Transverse colon (tissue), 4 donors: ENCODE data around the gene TMEM269. TPM values are rescaled to one million over a fixed set of nuclear protein-coding genes. Genes with fewer than 3 reads are reported as not detected.

Experiments
- DNase-seq: peaks from one replicate; pipeline ENCODE4 v3.0.0-alpha.2; 2019
- H3K27ac ChIP-seq, 4 donors: fragments of 200-600 bp; sonication (generic); 2 replicates each; pipeline ENCODE4 v1.5.1; 2016 to 2018; ENCODE audit warnings: inconsistent platforms in 4 of 4
- H3K27me3 ChIP-seq: fragments of 200-600 bp; sonication (generic); 2 replicates; pipeline ENCODE4 v1.5.1; 2017; ENCODE audit warnings: inconsistent platforms
- H3K36me3 ChIP-seq, 4 donors: fragments of 200-600 bp; sonication (generic); 2 replicates each; pipeline ENCODE4 v1.5.1; 2017 to 2019; ENCODE audit warnings: inconsistent platforms in 4 of 4
- H3K4me1 ChIP-seq, 4 donors: fragments of 200-600 bp; sonication (generic); 2 replicates each; pipeline ENCODE4 v1.5.1; 2017 to 2020; ENCODE audit warnings: inconsistent platforms in 4 of 4
- H3K4me3 ChIP-seq, 4 donors: fragments of 200-600 bp; sonication (generic); 1 replicate in 1 of 4; 2 replicates in 3 of 4; pipeline versions ENCODE4 v1.5.1 to v1.6.1; 2017 to 2019; ENCODE audit warnings: inconsistent platforms in 4 of 4
- H3K9me3 ChIP-seq, 2 donors: fragments of 200-600 bp; sonication (generic); 2 replicates each; pipeline ENCODE4 v1.5.1; 2017 to 2019; ENCODE audit warnings: inconsistent platforms in 2 of 2
- EP300 ChIP-seq: sonication (generic); formaldehyde crosslinking; IDR thresholded peaks from one replicate; pipeline ENCODE4 v1.6.1; 2017; ENCODE audit warnings: antibody characterized with exemption, low read depth
- POLR2A ChIP-seq: fragments of 450-650 bp; IDR thresholded peaks from one replicate; pipeline ENCODE4 v1.6.1; 2016; ENCODE audit warnings: antibody characterized with exemption, mild to moderate bottlenecking, moderate library complexity
- POLR2AphosphoS5 ChIP-seq, 3 donors: sonication (generic); formaldehyde crosslinking; IDR thresholded peaks; one replicate each; pipeline ENCODE4 v1.6.1; 2016; ENCODE audit warnings: antibody characterized with exemption in 3 of 3
- WGBS, 2 donors: methylation state at CpG; one replicate each; pipeline ENCODE4 v1.1.5; 2018; ENCODE audit warnings: low coverage in 1 of 2; 5-methylcytosine and 5-hydroxymethylcytosine counted together
- in situ Hi-C, 4 donors: fragments of 200-750 bp; cut with MboI; loops; one replicate each; pipeline versions ENCODE4 v1.15.0 to v1.15.1; 2017; ENCODE audit warnings: low sequenced_read_pairs in 3 of 4, low pct_ligation_motif_present in 1 of 4, low pct_unique_long_range_greater_than_20kb in 1 of 4
- intact Hi-C: fragments of 100-400 bp; cut with DNase I; formaldehyde crosslinking; loops from one replicate; pipeline ENCODE4 v1.15.1; 2023; ENCODE audit warnings: low total_unique reads
- total RNA-seq, 4 donors: library from RNA; depleted of rRNA; stranded (reverse); fragments of >200 nt; gene quantifications; one replicate each; pipeline ENCODE4 v1.1.0, GENCODE V29; 2016
- TF ChIP-seq, protein P1 (sequence below), 5 experiments: fragments of 200-600 bp in 3 of 5; fragments of 450-650 bp in 2 of 5; sonication (generic) in 3 of 5; IDR thresholded peaks; 1 replicate in 2 of 5; 2 replicates in 3 of 5; pipeline ENCODE4 v1.5.1; 2016 to 2017; ENCODE audit warnings: antibody characterized with exemption in 5 of 5, inconsistent platforms in 3 of 5, mild to moderate bottlenecking in 2 of 5, moderate library complexity in 1 of 5

The TMEM269 gene
- total RNA-seq, 4 donors from 2014 or later: 0.37 TPM; not detected in 3

DNA sequence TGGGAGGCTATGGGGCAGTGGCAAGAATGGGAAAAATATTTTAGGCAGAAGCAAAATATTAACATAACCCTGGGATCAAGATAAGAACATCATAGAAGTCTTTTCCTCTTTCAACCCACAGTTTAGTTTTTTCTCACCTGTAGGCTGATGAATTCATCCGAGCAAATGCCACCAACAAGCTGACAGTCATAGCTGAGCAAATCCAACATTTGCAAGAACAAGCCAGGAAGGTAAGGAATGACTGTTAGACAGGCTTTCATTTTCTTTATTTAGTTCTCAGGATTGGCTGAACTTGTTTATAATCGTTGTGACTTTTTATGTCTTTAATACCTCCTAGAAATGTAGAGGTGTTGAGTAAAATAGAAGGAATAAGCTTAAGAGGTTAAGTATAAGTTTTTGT is 11.4 kb upstream of the TMEM269 start:
- Histone ChIP-seq H3K4me1 (peaks cover 0 to 16% (median 4%) of the 10 kb centered on the region in 4 donors), H3K27me3 (no peaks in the 10 kb centered on the region), H3K9me3 (no peaks in the 10 kb centered on the region), H3K36me3 (peaks cover 0 to 36% (median 16%) of the 10 kb centered on the region in 4 donors), H3K4me3 (no peak overlapping the region), H3K27ac (no peak overlapping the region)
- TF ChIP-seq EP300 (no peak), POLR2AphosphoS5 (IDR thresholded peaks at IDR 0.05) (no peak), POLR2A (no peak)
- TF ChIP-seq, protein P1, sequence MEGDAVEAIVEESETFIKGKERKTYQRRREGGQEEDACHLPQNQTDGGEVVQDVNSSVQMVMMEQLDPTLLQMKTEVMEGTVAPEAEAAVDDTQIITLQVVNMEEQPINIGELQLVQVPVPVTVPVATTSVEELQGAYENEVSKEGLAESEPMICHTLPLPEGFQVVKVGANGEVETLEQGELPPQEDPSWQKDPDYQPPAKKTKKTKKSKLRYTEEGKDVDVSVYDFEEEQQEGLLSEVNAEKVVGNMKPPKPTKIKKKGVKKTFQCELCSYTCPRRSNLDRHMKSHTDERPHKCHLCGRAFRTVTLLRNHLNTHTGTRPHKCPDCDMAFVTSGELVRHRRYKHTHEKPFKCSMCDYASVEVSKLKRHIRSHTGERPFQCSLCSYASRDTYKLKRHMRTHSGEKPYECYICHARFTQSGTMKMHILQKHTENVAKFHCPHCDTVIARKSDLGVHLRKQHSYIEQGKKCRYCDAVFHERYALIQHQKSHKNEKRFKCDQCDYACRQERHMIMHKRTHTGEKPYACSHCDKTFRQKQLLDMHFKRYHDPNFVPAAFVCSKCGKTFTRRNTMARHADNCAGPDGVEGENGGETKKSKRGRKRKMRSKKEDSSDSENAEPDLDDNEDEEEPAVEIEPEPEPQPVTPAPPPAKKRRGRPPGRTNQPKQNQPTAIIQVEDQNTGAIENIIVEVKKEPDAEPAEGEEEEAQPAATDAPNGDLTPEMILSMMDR (IDR thresholded peaks at IDR 0.05): no peak
- in situ Hi-C loops: loop anchor here in 3 of 4 donors (10.0 to 25.0 kb wide), 2 partner anchors 301 to 436 kb away; partner anchors contain the start of gene FOXJ3 (in 2 of the 3)
- intact Hi-C loops: loop anchor here (10.0 kb wide), 1 partner anchor 71 kb away; the partner anchor contains the start of gene ZNF691
- 45 to 48% methylated on average over 2 of the region's 2 CpGs for WGBS, 2 donors
- DNase-seq: no peak

DNA sequence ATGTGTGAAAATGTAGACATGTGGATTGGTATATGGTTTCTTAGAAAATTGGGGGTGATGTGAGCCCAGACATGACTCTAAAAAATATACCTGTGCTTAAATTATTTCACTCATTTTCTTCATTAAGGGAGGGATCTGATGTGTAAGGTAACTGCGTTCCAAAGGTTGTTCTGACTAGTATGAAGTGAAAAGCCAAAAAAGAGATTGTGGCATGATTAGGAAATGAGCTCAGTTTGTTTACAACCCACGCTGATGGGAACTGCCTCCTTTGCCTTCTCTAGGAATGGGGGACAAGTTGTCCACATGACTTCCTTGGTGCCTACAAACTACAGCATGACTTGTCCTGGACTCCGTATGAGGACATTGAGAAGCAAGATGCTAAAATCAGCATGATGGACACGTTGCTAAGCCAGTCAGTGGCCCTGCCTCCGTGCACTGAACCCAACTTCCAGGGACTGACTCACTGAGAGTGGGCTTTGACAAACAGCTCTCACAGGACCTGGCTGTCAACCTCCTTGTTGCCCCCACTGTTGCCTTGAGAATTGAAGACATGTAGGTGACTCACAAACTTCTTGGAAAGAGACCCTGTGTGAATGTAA is 9.8 kb upstream of the TMEM269 start:
- no peaks in the 10 kb centered on the region for H3K27me3 ChIP-seq
- peaks cover 0 to 36% (median 16%) of the 10 kb centered on the region in 4 donors for H3K36me3 ChIP-seq
- in situ Hi-C loops: loop anchor here in 3 of 4 donors (10.0 to 25.0 kb wide), 3 partner anchors 287 to 438 kb away; partner anchors contain the start of gene FOXJ3 (in 2 of the 3)
- H3K4me1 ChIP-seq: peaks cover 0 to under 1% (median 0%) of the 10 kb centered on the region in 4 donors
- no peak for DNase-seq
- 80 to 92% methylated on average over 2 to 5 of the region's 5 CpGs for WGBS, 2 donors
- intact Hi-C loops: loop anchor here (10.0 kb wide), 1 partner anchor 70 kb away; the partner anchor contains the start of gene ZNF691
- TF ChIP-seq, protein P1 (IDR thresholded peaks at IDR 0.05): no peak
- TF ChIP-seq EP300 (no peak), POLR2A (no peak), POLR2AphosphoS5 (IDR thresholded peaks at IDR 0.05) (no peak)
- H3K27ac ChIP-seq: no peak overlapping the region
- no peaks in the 10 kb centered on the region for H3K9me3 ChIP-seq
- no peak overlapping the region for H3K4me3 ChIP-seq

DNA sequence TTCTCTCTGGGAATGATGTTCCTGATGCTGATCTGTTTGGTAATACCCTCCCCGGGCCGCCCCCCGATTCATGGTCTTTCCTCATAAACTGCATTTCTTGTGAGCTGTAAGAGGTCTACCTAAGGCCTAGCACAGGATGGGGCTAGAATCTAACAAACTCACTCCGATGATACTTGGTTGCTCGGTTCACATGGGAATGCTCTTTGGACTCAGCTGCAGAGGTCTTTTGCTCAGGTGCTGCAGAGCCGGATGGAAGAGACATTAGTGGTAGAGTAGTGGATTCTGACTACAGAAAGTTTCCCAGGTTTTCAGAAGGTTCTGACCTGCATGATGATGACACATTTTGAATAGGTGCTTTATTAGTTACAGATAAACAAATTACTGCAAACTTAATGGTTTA is 8.3 kb upstream of the TMEM269 start:
- Histone ChIP-seq H3K27ac (no peak overlapping the region), H3K4me1 (no peaks in the 10 kb centered on the region), H3K36me3 (peaks cover 0 to 41% (median 16%) of the 10 kb centered on the region in 4 donors), H3K9me3 (no peaks in the 10 kb centered on the region), H3K4me3 (no peak overlapping the region), H3K27me3 (no peaks in the 10 kb centered on the region)
- intact Hi-C loops: loop anchor here (10.0 kb wide), 1 partner anchor 68 kb away; the partner anchor contains the start of gene ZNF691
- in situ Hi-C loops: loop anchor here in 3 of 4 donors (10.0 to 25.0 kb wide), 2 partner anchors 286 to 298 kb away; no protein-coding TSS in a partner anchor
- WGBS, 2 donors: 94 to 95% methylated on average over 5 to 6 of the region's 6 CpGs
- TF ChIP-seq EP300: no peak
- TF ChIP-seq, protein P1 (IDR thresholded peaks at IDR 0.05): no peak
- TF ChIP-seq POLR2AphosphoS5 (IDR thresholded peaks at IDR 0.05): no peak
- DNase-seq: no peak

DNA sequence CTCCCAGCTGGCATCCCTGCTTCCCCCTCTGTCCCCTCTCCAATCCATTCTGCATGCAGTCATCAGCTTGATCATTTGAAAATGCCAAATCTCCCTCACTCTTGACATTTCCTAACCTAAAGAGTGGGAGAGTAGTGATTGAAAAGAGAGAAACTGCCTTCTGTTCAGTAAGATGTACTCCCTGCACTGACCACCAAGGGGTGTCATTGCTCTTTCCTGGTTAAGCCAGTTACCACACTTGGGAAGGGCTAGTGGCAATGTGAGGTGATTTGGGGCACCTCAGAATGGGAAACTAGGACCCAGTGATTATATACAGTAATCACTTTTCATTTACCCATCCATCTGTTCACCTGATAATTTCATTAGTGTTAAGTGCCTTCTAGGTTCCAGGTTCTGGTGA is 6.9 kb upstream of the TMEM269 start:
- Histone ChIP-seq H3K27me3 (no peaks in the 10 kb centered on the region), H3K27ac (no peak overlapping the region), H3K4me3 (no peak overlapping the region), H3K36me3 (peaks cover 0 to 41% (median 16%) of the 10 kb centered on the region in 4 donors), H3K4me1 (no peaks in the 10 kb centered on the region), H3K9me3 (no peaks in the 10 kb centered on the region)
- no peak for DNase-seq
- in situ Hi-C loops: loop anchor here in 3 of 4 donors (10.0 to 25.0 kb wide), 2 partner anchors 284 to 297 kb away; no protein-coding TSS in a partner anchor
- intact Hi-C loops: loop anchor here (10.0 kb wide), 1 partner anchor 67 kb away; the partner anchor contains the start of gene ZNF691
- no peak for TF ChIP-seq EP300
- TF ChIP-seq, protein P1 (IDR thresholded peaks at IDR 0.05): peak; percentile 46 to 55 (median 51)
